ENCODE data around the gene GPATCH1.

- TF ChIP-seq CTCF (IDR thresholded peaks at IDR 0.05) (no peak), POLR2A (IDR thresholded peaks at IDR 0.05) (no peak)
Observed at GRCh38 chr19:33124207-33125098, 43.5 kb downstream of the GPATCH1 start.
